ENCODE measurements around the gene PODN. TPM values are rescaled to one million over a fixed set of nuclear protein-coding genes. Genes with fewer than 3 reads are reported as not detected.
A peak's percentile ranks its signal among the peaks of the same experiment; 100 is the strongest.

Gene PODN
- total and polyA plus RNA-seq, 10 donors = 0.64 to 3.8 (median 1.8) TPM

DNA sequence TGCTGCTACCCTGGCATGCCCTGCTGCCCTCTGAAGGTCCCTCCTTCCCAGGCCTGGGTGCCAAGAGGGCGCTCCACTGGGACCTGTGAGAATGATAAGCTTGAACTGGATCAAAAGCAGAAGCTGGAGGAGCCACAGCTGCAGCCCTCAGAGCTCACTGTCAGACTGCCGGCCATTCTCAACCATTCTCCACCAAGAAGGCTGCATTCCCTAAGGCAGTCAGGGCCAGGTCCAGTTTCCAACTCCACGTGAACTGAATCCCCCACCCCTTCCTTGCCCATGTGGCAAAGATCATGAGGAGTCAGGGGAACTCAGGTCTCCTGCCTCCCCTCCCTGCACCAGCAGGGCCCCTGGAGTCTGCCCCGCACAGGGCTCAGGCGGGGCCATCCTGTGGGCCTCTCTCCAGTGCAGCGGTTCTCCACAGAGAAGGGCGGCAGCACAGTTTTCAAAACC lies 61.0 kb downstream of the PODN start:
- 86 to 93% (median 89%) methylated on average over 6 to 7 of the region's 7 CpGs for WGBS, 5 donors
- H3K4me1 ChIP-seq = no peaks in the 10 kb centered on the region
- intact Hi-C loops (cut with DNase I; ENCODE audit: low total_unique reads) = no loop called here
- no peak overlapping the region for H3K4me3 ChIP-seq
- no peak for DNase-seq
- TF ChIP-seq, protein P1, sequence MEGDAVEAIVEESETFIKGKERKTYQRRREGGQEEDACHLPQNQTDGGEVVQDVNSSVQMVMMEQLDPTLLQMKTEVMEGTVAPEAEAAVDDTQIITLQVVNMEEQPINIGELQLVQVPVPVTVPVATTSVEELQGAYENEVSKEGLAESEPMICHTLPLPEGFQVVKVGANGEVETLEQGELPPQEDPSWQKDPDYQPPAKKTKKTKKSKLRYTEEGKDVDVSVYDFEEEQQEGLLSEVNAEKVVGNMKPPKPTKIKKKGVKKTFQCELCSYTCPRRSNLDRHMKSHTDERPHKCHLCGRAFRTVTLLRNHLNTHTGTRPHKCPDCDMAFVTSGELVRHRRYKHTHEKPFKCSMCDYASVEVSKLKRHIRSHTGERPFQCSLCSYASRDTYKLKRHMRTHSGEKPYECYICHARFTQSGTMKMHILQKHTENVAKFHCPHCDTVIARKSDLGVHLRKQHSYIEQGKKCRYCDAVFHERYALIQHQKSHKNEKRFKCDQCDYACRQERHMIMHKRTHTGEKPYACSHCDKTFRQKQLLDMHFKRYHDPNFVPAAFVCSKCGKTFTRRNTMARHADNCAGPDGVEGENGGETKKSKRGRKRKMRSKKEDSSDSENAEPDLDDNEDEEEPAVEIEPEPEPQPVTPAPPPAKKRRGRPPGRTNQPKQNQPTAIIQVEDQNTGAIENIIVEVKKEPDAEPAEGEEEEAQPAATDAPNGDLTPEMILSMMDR (IDR thresholded peaks at IDR 0.05 in 8 of 11, conservative IDR thresholded peaks at IDR 0.05 in 3 of 11) = no peak
- no peak for TF ChIP-seq POLR2AphosphoS5 (IDR thresholded peaks at IDR 0.05)
- no peak for TF ChIP-seq POLR2A (IDR thresholded peaks at IDR 0.05)
- H3K27me3 ChIP-seq (replicated peaks in 1 of 7) = peaks cover 0 to 22% (median 0%) of the 10 kb centered on the region in 7 donors
- no peaks in the 10 kb centered on the region for H3K36me3 ChIP-seq
- no peaks in the 10 kb centered on the region for H3K9me3 ChIP-seq
- H3K27ac ChIP-seq = peak overlapping the region in 1 of 8 donors; percentile 31

DNA sequence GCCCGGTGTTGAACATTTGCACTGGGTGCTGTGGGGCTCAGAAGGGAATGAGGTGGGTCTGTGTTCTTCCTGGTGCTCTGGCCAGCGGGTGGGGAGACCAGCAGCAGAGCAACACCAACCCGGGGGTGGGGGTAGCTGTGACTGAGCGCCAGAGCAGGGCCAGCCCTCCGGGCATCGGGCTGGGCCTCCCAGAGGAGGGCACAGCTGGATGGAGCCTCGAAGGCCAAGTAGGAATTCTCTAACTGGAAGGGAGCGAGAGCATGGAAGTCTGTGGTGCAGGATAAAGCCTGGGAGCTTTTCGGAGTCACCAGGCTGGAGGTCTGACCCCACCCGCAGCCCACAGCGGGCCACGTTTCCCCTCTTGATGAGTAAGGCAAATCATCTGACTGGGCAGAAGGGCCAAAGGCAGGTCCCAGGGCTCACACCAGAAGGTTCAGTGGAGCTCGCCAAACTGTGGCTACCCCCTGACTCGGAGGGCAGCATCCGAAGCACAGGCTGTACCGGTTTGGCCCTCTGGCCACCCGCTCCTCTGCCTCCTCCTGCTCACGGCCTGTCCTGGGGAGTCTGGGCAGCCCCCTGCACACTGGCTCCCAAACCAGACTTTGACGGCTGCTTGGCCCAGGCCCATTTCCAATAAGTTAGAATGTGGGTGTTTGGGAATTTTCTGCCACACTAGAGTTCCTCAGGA lies 61.6 kb downstream of the PODN start:
- H3K4me3 ChIP-seq = no peak overlapping the region
- WGBS, 5 donors = 79 to 94% (median 86%) methylated on average over 15 to 19 of the region's 19 CpGs
- TF ChIP-seq POLR2AphosphoS5 (IDR thresholded peaks at IDR 0.05) = peak in 1 of 3 donors; percentile 41
- TF ChIP-seq POLR2A (IDR thresholded peaks at IDR 0.05) = no peak
- H3K27ac ChIP-seq = peak overlapping the region in 1 of 8 donors; percentile 31
- no peak for DNase-seq
- H3K9me3 ChIP-seq = no peaks in the 10 kb centered on the region
- H3K27me3 ChIP-seq (replicated peaks in 1 of 7) = peaks cover 0 to 22% (median 0%) of the 10 kb centered on the region in 7 donors
- no peaks in the 10 kb centered on the region for H3K4me1 ChIP-seq
- no peaks in the 10 kb centered on the region for H3K36me3 ChIP-seq
- intact Hi-C loops (cut with DNase I; ENCODE audit: low total_unique reads) = no loop called here

DNA sequence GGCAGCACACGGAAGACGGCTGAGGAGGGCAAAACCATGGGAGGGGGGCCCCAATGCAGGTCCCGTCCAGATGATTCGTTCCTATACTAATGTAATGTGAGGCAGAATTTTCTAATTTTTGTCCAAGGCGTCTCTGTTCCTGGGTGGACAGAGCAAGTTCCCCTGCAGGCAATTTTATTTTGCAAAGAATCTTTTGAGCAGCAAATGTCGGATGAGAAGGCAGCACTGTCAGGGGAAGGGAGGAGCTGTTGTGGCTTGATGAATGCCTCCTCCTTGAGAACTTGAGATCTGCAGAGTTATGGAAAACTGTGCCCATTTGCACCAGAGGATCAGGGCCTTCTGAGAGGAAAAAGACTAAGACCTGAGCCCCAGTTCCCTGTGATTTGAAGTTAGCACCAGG lies 63.1 kb downstream of the PODN start:
- Histone ChIP-seq H3K27me3 (replicated peaks in 1 of 7) (peaks cover 0 to 17% (median 0%) of the 10 kb centered on the region in 7 donors), H3K4me3 (no peak overlapping the region), H3K9me3 (no peaks in the 10 kb centered on the region), H3K27ac (no peak overlapping the region), H3K4me1 (no peaks in the 10 kb centered on the region), H3K36me3 (no peaks in the 10 kb centered on the region)
- no peak for DNase-seq
- intact Hi-C loops (cut with DNase I; ENCODE audit: low total_unique reads) = no loop called here
- TF ChIP-seq, protein P1 (IDR thresholded peaks at IDR 0.05 in 8 of 11, conservative IDR thresholded peaks at IDR 0.05 in 3 of 11) = no peak
- TF ChIP-seq POLR2AphosphoS5 (IDR thresholded peaks at IDR 0.05) = no peak
- TF ChIP-seq POLR2A (IDR thresholded peaks at IDR 0.05) = no peak
- 63 to 90% (median 84%) methylated on average over 6 of the region's 6 CpGs for WGBS, 5 donors

DNA sequence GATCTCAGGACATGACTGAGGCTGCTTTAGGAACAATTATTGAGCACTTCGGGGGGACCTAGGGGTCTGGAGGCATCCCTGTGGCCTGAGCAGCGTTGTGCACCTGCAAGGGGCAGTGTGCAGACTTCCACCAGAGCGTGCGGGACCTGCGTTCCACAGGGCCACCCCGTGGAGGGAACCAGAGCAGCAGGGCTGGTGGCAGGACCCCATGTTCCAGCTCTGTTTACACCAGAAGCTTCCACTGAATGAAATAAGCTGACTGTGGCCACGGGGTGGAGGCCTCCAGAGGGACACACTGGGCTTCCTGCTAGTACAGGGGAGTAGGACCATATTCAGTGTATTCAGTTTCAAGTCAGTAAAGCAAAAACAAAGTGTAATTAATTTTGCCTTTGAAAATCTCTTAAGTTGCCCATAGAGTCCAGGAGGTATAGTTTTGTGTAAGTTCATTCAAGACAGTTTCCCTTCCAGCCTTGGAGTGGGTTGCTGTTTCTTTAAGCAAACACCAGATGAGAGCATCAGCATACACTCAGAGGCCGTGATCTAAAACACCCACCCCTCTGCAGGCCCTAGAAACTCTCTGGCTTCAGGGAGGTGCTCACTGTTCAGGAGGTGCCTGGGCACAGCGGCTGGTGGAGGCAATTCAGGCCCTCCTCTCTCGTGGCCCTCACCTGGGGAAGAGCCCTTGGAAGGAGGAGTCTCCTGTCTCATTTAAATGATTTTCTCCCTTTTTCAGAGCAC lies 63.8 kb downstream of the PODN start:
- DNase-seq = no peak
- no peaks in the 10 kb centered on the region for H3K4me1 ChIP-seq
- 73 to 84% (median 77%) methylated on average over 10 of the region's 10 CpGs for WGBS, 5 donors
- no peaks in the 10 kb centered on the region for H3K9me3 ChIP-seq
- peaks cover 0 to 10% (median 0%) of the 10 kb centered on the region in 7 donors for H3K27me3 ChIP-seq (replicated peaks in 1 of 7)
- intact Hi-C loops (cut with DNase I; ENCODE audit: low total_unique reads) = no loop called here
- H3K4me3 ChIP-seq = no peak overlapping the region
- no peak overlapping the region for H3K27ac ChIP-seq
- no peaks in the 10 kb centered on the region for H3K36me3 ChIP-seq
- TF ChIP-seq, protein P1 (IDR thresholded peaks at IDR 0.05 in 8 of 11, conservative IDR thresholded peaks at IDR 0.05 in 3 of 11) = no peak
- TF ChIP-seq POLR2A (IDR thresholded peaks at IDR 0.05) (no peak), POLR2AphosphoS5 (IDR thresholded peaks at IDR 0.05) (no peak)
